ENCODE measurements around the gene MAZ. TPM values are rescaled to one million over a fixed set of nuclear protein-coding genes. Genes with fewer than 3 reads are reported as not detected.

The MAZ gene
- total and polyA plus RNA-seq, 2 of the 13 experiments (the other 11 are each of a cell fraction or from before 2014, with no cell fraction given) = 203 to 277 TPM

GRCh38 chr16:29765167-29766032 is 40.9 kb upstream of the MAZ start (continued):
- TF ChIP-seq ELK4 (CRISPR knock-in tag; IDR thresholded peaks at IDR 0.05; ENCODE audit: borderline replicate concordance) (no peak), PHF5A (CRISPR knock-in tag; IDR thresholded peaks at IDR 0.05; ENCODE audit: low read depth, unreplicated experiment) (peak; percentile 56), ZSCAN22 (CRISPR knock-in tag; IDR thresholded peaks at IDR 0.05) (no peak), ZNF687 (CRISPR knock-in tag; IDR thresholded peaks at IDR 0.05) (peak; percentile 91), SRY (CRISPR knock-in tag; IDR thresholded peaks at IDR 0.05) (peak; percentile 88), ZNF232 (CRISPR knock-in tag; IDR thresholded peaks at IDR 0.05; ENCODE audit: borderline replicate concordance) (peak; percentile 94; the same call in 1 of the 2 replicates), ZNF780A (CRISPR knock-in tag; IDR thresholded peaks at IDR 0.05) (no peak), ZNF737 (CRISPR knock-in tag; IDR thresholded peaks at IDR 0.05; ENCODE audit: borderline replicate concordance) (no peak), PCBP2 (optimal IDR thresholded peaks at IDR 0.05; ENCODE audit: low read depth, low read length, poor library complexity, severe bottlenecking) (no peak), ZNF710 (CRISPR knock-in tag; IDR thresholded peaks at IDR 0.05; ENCODE audit: borderline replicate concordance) (peak; percentile 97), PAF1 (CRISPR knock-in tag; IDR thresholded peaks at IDR 0.05) (no peak), UBTF (CRISPR knock-in tag; IDR thresholded peaks at IDR 0.05) (peak; percentile 90), ZBTB39 (CRISPR knock-in tag; IDR thresholded peaks at IDR 0.05) (no peak), GTF3A (CRISPR knock-in tag; conservative IDR thresholded peaks at IDR 0.05) (no peak)

Measured in HepG2 (cell line).